Thyroid gland (tissue), 4 donors: ENCODE data around the gene HOXB9. TPM values are rescaled to one million over a fixed set of nuclear protein-coding genes. Genes with fewer than 3 reads are reported as not detected.

ENCODE experiments used
- DNase-seq, 2 donors: peaks; one replicate each; pipeline ENCODE4 v3.0.0-alpha.2; 2019
- H3K27ac ChIP-seq, 3 donors: fragments of 200-600 bp; sonication (generic); 1 replicate in 2 of 3; 2 replicates in 1 of 3; pipeline ENCODE4 v1.5.1; 2016 to 2019; ENCODE audit warnings: mild to moderate bottlenecking in 1 of 3, moderate library complexity in 1 of 3
- H3K27me3 ChIP-seq: fragments of 200-600 bp; sonication (generic); one replicate; pipeline ENCODE4 v1.5.1; 2019
- H3K36me3 ChIP-seq, 2 donors: fragments of 200-600 bp; sonication (generic); one replicate each; pipeline ENCODE4 v1.5.1; 2016 to 2019
- H3K4me1 ChIP-seq, 2 donors: fragments of 200-600 bp; sonication (generic); one replicate each; pipeline ENCODE4 v1.5.1; 2017 to 2019
- H3K4me3 ChIP-seq, 3 donors: fragments of 200-600 bp; sonication (generic); replicated peaks in 1 of 3; 1 replicate in 2 of 3; 2 replicates in 1 of 3; pipeline ENCODE4 v1.5.1; 2016; ENCODE audit warnings: mild to moderate bottlenecking in 1 of 3
- H3K9me3 ChIP-seq: fragments of 200-600 bp; sonication (generic); one replicate; pipeline ENCODE4 v1.5.1; 2017
- POLR2A ChIP-seq, 2 donors: fragments of 450-650 bp; IDR thresholded peaks; one replicate each; pipeline ENCODE4 v1.6.1; 2017; ENCODE audit warnings: antibody characterized with exemption in 2 of 2, mild to moderate bottlenecking in 2 of 2, moderate library complexity in 1 of 2
- WGBS, 2 donors: methylation state at CpG; one replicate each; pipeline ENCODE4 v1.1.5; 2017; 5-methylcytosine and 5-hydroxymethylcytosine counted together
- intact Hi-C: fragments of 100-400 bp; cut with DNase I; formaldehyde crosslinking; loops from one replicate; pipeline ENCODE4 v1.15.1; 2023
- total RNA-seq, 4 donors: library from RNA; depleted of rRNA; stranded (reverse); fragments of >200 nt; gene quantifications; one replicate each; pipeline ENCODE4 v1.2.3, GENCODE V29; 2016
- TF ChIP-seq, protein P1 (sequence below), 6 experiments: fragments of 200-600 bp in 3 of 6; fragments of 450-650 bp in 3 of 6; sonication (generic) in 3 of 6; IDR thresholded peaks; one replicate each; pipeline ENCODE4 v1.5.1; 2016 to 2019; ENCODE audit warnings: antibody characterized with exemption in 6 of 6, mild to moderate bottlenecking in 2 of 6, inconsistent platforms in 1 of 6, moderate library complexity in 1 of 6

The HOXB9 gene
- total RNA-seq, 4 donors from 2014 or later, result not detected

DNA sequence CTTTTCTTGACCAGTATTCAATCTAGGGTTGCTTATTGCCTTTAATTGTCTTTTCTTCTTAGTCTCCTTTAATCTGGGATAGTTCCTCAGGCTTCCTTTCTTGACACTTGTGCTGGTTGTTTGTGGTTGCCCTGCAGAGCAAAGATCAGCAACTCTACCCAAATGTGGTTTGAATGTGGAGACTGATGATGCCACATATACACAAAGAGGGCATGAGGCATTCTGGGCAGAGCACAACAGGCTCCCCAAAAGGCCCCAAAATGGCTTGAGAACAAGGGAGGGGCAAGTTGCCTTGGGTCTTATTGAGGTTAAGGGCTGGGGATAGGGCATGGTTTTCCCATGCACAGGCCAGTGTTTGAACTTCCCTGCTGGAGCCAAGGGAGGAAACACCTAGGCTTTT, 29.8 kb upstream of the HOXB9 start:
- Histone ChIP-seq H3K27me3 (no peaks in the 10 kb centered on the region), H3K27ac (no peak overlapping the region), H3K36me3 (no peaks in the 10 kb centered on the region), H3K9me3 (no peaks in the 10 kb centered on the region), H3K4me1 (no peaks in the 10 kb centered on the region), H3K4me3 (no peak overlapping the region)
- TF ChIP-seq, protein P1, sequence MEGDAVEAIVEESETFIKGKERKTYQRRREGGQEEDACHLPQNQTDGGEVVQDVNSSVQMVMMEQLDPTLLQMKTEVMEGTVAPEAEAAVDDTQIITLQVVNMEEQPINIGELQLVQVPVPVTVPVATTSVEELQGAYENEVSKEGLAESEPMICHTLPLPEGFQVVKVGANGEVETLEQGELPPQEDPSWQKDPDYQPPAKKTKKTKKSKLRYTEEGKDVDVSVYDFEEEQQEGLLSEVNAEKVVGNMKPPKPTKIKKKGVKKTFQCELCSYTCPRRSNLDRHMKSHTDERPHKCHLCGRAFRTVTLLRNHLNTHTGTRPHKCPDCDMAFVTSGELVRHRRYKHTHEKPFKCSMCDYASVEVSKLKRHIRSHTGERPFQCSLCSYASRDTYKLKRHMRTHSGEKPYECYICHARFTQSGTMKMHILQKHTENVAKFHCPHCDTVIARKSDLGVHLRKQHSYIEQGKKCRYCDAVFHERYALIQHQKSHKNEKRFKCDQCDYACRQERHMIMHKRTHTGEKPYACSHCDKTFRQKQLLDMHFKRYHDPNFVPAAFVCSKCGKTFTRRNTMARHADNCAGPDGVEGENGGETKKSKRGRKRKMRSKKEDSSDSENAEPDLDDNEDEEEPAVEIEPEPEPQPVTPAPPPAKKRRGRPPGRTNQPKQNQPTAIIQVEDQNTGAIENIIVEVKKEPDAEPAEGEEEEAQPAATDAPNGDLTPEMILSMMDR (IDR thresholded peaks at IDR 0.05), result no peak
- TF ChIP-seq POLR2A (IDR thresholded peaks at IDR 0.05), result no peak
- DNase-seq, result no peak
- intact Hi-C loops, result no loop called here

DNA sequence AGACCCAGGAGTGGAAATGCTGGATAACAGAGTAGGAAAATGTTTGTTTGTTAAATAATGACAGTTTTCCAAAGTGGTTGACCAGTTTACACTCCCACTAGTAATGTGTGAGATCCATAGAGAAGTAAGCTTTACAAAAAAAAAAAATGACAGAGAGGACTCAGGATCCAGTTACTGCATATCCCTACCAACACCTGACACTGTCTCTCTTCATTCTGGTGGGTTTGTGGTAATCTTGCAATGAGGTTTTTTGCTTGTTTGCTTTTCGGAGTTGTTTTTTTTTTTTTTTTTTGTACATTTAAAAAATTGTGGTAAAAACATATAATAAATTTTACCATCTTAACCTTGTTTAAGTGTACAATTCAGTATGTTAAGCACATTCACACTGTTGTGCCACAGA, 23.6 kb upstream of the HOXB9 start:
- DNase-seq, result no peak
- peaks cover 7% of the 10 kb centered on the region for H3K27me3 ChIP-seq
- WGBS, 2 donors, result 85 to 86% methylated on average over 1 of the region's 1 CpG

DNA sequence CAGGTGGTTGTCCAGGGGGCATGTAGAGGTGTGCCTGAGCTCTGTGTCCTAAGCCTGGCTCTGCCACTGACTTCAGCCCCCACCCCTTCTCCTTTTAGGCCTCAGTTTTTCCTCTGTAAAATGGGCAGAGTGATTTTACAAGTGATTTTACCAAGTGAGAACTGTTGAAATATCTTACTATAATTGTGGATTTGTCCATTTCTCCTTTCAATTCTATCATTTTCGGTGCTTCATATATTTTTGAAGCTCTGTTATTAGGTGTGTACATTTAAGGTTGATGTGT, 21.7 kb upstream of the HOXB9 start:
- Histone ChIP-seq H3K27me3 (peaks cover 7% of the 10 kb centered on the region), H3K4me3 (no peak overlapping the region), H3K36me3 (no peaks in the 10 kb centered on the region), H3K27ac (no peak overlapping the region), H3K9me3 (no peaks in the 10 kb centered on the region), H3K4me1 (peaks cover 0 to 9% of the 10 kb centered on the region in 2 donors)
- WGBS, 2 donors, result 52 to 62% methylated on average over 1 of the region's 1 CpG
- no peak for DNase-seq
- TF ChIP-seq, protein P1 (IDR thresholded peaks at IDR 0.05), result no peak
- TF ChIP-seq POLR2A (IDR thresholded peaks at IDR 0.05), result no peak
- intact Hi-C loops, result no loop called here

More for the DNA sequence above, 23.6 kb upstream of the HOXB9 start:
- H3K27ac ChIP-seq, result no peak overlapping the region
- no peaks in the 10 kb centered on the region for H3K36me3 ChIP-seq
- no peaks in the 10 kb centered on the region for H3K9me3 ChIP-seq
- no peak overlapping the region for H3K4me3 ChIP-seq
- intact Hi-C loops, result no loop called here
- TF ChIP-seq POLR2A (IDR thresholded peaks at IDR 0.05), result no peak
- TF ChIP-seq, protein P1 (IDR thresholded peaks at IDR 0.05), result no peak
- H3K4me1 ChIP-seq, result peaks cover 0 to 9% of the 10 kb centered on the region in 2 donors

DNA sequence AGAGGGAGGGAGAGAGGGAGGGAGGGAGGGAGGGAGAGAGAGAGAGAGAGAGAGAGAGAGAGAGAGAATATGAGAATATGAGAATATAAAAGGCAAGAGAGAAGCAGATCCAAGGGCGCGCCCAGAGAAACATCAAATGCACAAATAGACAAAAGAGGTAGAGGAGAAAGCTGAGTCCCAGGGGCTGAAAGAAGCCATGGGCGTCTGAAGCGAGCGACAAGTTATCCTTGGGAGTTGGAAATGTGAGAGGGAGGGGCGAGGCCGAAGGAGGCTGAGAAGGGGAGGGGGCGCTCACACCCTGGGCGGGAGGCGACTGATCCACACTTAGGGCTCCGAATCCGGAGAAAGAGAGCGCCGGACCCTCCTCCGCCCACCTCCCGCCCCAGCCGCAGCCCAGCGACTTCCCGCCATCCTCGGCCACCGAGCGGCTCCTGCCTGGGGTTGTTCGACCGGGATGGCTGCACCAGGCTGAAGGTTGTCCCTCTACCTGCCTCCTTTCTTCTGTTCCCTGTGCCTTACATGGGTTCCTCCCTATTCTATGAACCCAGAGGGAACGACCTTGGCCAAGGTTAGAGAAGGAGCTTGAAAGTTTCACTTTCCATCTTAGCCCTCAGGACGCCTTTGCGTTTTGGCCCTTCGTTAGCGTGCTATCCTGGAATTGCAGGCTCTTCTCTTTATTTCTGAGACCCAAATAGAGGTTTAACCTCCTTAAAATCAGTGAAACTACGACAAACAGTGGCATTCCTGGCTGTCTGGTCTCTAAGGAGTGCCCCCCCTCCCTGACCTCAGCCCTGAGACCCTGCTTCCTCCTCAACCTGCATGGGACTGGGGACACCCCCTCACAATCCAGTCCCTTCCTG, 21.2 kb upstream of the HOXB9 start:
- Histone ChIP-seq H3K27me3 (peaks cover 8% of the 10 kb centered on the region), H3K27ac (no peak overlapping the region), H3K4me3 (peak overlapping the region in 2 of 3 donors; percentile 12 to 25), H3K36me3 (no peaks in the 10 kb centered on the region), H3K4me1 (peaks cover 0 to 9% of the 10 kb centered on the region in 2 donors), H3K9me3 (no peaks in the 10 kb centered on the region)
- WGBS, 2 donors, result 3 to 7% methylated on average over 17 to 29 of the region's 30 CpGs
- TF ChIP-seq POLR2A (IDR thresholded peaks at IDR 0.05), result no peak
- TF ChIP-seq, protein P1 (IDR thresholded peaks at IDR 0.05), result no peak
- no peak for DNase-seq
- intact Hi-C loops, result no loop called here
